GM04503 (cell line): ENCODE data around the gene S100A16.

Experiments used
- DNase-seq: peaks from one replicate; pipeline ENCODE4 v3.0.0-alpha.2; 2012; ENCODE audit warnings: low read depth

The S100A16 gene

DNA sequence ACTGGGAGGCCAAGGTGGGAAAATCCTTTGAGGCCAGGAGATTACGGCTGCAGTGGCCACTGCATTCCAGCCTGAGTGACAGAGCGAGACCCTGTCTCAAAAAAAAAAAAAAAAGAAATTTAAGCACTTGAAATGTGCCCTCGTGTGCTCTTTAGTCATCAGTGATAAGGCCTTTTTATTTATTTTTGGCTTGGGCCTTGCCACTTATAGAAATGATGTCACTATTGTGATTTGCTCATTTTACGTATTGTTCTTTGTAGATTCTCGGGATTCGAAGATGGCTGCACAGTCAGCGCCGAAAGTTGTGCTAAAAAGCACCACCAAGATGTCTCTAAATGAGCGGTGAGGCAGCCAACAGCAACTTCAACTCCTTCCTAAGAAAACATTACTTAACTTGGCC lies 23.4 kb upstream of the S100A16 start:
- no peak for DNase-seq

DNA sequence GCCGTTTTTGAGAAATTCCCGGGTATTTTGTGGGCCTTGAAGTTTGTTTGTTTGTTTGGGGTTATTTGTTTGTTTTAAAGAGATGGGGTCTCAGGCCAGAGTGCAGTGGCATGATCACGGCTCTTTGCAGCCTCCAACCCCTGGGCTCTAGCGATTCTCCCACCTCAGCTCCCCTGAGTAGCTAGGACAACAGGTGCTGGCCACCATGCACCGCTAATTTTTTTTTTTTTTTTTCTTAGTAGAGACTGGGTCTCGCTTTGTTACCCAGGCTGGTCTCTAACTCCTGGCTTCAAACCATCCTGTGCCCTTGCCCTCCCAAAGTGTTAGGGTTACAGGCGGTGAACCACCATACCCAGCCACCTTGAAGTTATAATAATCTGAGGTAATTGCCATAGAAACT lies 22.9 kb upstream of the S100A16 start:
- no peak for DNase-seq

DNA sequence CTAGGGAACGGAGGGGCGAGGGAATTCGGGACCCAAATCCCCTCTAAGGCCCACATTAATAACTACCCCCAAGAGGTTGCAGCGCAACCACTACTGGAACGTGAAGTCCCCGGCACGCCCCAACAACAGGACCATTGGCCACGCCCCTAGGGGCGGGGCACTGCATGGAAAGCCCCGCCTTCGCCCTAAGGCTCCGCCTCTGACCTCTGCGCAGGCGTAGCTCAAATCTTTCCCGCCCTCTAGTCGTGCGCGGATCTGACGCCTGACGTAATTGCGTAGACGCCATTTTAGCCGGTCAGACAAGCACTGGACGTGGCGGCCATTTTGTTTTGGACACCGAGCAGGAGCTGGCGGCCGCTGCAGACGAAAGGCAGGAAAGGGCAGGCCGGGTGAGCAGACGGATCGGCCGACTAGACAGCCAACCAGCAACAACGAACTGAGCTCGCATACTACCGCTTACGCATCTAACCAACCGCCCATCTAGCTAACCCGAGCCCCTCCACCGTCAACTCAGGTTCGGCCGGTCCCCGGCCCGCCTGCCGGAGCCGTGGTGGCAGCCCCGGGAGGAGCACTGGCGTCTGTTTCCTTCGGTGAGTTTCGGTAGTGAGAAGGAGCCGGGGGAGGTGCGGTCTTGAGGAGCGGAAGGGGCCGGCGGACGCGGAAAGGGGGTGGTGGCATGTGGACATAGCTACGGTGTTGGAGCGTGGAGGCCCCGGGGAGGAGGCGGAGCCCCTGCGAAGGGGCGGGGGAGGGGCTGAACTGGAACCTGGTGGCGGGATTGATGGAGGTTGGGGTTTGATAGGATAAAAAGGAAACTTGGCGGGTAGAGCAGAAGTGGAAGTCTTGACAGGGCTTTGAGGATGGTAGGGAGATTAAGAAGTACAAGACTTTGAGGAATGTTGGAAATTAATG lies 21.1 kb upstream of the S100A16 start, which contains the start of gene CHTOP:
Gene CHTOP (plus strand): TSS at position 313 of the 912 bp plus-strand sequence. CDS start 2,523 bp downstream, outside the sequence.
- DNase-seq, result peak; percentile 87

DNA sequence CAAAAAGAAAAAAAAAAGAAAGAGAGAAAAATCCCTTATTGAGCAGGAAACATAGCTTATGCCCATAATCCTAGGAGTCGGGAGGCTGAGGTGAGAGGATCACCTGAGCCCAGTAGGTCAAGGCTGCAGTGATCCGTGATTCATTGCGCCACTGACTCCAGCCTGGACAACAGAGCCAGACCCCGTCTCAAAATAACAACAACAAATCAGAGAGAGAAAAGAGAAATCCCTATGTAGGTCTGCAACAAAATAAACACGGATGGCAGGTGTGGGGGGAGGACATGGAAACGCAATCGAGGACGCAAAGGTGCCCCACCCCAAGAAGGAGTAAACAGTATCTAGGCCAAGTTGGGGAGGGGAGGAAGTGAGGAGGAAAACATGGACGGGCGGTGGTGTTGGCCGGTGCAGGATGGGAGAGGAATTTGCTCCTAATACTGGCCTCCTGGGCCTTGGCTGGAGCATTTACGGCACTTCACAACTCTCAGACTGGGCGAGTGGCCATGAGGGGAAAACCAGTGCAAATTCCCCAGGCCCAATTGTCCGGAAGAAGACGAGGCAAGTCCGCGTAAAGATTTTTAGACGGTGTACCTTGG lies 20.3 kb upstream of the S100A16 start:
- no peak for DNase-seq

DNA sequence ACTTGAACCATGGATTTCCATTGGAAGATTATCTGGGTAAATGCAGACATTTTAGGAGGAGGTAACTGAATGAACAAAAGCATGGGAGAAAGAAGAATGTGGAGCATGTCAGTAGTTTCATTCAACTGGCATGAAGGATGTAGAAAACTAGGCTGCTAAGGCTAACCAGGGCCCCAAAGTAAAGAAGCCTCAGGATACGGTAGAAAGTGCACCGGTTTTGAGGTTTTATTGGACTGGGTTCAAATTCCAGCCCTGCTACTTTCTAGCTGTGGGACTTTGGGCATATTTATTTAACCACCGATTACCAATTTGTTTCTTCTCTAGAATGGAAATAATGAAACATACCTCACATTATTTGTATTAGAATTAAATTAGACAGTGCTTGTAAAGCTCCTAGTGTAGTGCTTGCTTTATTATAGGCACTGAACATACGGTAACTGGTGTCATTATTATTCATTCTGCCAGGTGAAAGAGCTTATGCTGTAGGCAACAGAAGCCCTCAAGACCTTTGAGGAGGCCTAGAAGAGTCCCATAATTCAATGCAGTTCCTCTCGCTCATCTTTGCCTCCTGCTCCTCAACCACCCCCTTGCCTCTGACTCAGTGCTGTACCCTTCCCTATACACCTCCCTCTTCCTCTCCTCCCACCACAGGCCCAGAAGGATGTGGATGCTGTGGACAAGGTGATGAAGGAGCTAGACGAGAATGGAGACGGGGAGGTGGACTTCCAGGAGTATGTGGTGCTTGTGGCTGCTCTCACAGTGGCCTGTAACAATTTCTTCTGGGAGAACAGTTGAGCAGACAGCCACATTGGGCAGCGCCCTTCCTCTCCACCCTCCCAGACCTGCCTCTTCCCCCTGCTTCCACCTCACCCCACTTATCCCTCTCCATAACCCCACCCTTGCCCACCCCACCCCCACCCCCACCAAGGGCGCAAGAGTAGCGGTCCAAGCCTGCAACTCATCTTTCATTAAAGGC lies 18.4 kb upstream of the S100A16 start:
- no peak for DNase-seq

DNA sequence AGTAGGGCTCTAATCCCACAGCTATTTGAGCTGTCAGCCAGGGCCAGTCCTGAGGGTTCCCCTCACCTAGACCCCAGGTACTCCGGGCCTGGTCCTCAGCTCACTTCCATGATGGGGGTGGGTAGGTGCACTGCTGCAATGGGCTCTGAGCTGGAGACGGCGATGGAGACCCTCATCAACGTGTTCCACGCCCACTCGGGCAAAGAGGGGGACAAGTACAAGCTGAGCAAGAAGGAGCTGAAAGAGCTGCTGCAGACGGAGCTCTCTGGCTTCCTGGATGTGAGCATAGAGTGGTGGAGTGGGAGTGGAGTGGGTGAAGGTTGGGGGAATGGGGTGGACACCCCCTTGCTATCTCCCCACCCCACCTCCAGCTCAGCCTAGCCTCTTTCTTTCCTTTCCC lies 17.4 kb upstream of the S100A16 start:
- no peak for DNase-seq

DNA sequence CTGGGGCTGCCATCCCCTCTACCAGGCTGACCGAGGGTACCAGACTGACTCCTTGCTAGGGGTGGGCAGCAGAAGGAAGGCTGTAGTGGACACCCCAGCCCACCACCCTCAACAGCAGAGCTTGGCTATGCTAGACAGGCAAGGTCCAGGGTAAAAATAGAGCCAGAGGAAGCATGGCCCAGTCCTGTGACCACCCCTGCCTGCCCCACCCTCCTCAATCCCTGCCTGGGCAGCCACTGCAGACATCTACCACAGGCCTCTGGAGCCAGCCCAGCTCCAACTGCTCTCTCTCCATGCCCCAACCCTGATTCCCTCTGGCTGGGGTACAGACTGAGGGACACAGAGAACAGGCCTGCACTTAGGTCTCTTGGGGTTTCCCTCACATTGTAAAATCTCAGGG lies 17.0 kb upstream of the S100A16 start:
- no peak for DNase-seq

DNA sequence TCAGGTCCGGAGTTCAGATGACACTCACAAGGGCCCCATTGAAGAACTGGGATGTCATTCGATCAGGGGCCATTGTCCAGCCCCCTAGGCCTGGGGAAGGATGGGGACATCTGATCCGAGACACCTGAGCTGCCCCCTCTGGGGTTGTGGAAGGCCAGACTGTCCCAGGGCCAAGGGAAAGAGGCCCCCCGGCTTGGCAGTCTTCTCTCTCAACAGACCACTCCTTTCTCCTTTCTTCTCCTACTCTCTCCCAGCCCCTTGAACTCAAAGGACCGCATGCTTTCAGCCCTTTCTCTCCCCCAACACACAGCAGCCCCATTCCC lies 16.4 kb upstream of the S100A16 start:
- no peak for DNase-seq

DNA sequence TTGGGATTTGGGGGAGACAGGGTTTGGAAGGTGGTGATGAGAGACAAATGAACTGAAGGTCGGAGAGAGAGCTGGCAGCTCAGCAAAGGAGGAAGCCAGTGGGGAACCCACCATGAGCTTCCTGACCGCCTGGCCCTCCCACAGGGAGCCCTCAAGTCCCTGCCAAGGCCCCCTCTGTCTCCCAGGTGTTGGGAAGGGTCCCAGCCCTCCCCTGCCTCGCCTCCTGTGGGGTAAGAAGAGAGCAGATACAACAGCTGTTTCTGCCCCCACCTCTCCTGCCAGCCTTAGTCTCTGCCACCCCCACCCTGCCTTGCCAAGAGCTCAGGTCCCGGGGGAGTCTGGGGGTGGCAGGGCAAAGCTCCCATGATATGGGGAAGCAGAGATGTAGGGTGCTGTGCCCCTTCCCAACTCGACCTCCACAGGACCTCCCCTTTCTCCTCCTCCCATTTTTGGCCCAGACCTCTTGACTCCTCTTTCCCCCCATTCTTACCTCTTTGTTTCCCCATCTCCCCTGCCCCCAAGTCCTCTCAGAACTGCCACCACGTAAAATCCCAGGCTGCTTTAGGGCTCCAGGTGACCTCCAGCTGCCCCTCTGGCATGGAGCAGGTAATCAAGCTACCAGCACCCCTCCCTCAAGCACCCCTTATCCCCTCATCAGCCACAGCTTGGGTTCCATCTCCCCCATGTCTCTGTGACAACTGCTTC lies 15.9 kb upstream of the S100A16 start:
- no peak for DNase-seq

DNA sequence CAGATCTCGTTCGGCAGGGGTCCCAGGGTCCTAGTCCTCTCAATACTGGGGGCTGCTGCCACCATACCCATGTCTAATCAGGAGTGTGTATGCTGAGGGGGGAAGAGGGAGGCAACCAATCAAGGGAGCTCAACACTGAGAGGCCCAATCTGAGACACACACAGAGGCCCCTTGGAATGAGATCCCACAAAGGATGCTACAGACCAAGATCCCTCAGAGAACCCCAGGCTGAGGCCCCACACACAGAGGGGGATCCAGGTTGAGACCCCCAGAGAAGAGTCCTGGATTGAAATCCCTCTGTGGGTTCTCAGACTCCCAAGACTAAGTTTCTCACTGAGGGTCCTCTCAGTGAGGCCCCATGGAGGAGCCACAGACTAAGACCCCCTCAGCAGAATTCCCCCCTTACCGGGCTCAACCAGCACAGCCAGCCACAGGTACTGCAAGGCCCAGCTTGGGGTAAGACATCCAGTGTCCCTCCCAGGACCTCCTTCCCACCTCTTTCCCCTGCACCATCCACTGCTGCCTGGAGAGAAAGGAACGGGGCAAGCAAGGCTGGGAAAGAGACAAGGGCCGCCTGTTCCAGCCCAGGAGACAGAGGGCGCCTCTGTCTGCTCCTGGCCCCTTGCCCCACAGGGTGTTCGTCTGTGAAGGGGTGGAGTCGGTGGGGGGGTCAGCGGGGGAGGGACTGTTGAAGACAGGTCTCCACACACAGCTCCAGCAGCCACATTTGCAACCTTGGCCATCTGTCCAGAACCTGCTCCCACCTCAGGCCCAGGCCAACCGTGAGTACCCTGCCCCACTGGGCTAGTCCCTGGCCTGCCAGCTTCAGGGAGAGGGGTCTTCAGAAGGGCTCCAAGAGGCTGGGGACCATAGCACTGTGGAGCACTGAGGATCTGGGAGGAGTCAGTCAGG lies 15.0 kb upstream of the S100A16 start, which contains the start of gene S100A1:
Gene S100A1 (plus strand): TSS at position 720 of the 912 bp plus-strand sequence. CDS start 2,088 bp downstream, outside the sequence.
- DNase-seq, result no peak

DNA sequence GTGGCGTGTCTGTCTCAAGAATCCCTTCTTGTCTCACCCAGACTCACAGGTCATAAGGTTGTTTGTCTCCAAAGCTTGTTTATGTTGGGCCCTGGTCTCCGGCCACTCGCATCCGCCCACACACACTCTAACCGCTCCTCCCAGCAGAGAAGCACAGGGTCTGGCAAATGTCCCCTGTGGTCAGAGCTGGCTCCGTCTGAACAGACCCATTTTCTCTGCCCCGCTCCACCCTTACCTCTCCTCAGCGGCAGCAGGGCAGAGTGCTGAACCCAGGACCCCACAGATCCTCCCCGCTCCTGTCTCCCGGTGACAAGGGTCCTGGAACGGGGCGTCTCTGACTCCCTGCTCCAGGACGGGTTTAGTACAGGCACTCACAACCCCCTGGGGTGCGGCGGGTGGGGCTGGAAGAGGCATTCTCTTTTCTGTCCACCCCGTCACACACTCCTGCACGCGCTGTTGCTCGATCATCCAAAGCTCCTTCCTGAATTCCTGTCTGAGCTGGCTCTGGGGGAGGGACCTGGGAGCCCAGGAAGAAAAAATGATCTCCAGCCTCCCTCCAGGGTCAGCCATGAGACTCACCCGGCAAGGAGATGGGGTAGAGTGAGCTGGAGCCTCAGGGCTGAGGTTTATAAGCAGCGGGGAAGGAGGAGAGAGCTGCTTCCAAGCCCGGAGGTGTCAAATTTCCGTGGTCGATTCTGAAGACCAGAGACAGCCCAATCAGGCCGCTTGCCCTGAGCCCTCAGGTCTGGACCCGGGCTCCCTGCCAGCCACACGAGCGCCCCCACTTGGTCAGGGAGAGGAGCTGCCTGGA lies 14.2 kb upstream of the S100A16 start, which contains the start of gene S100A13:
Gene S100A13 (minus strand): TSS at position 602 of the 811 bp plus-strand sequence. CDS start 1,033 bp downstream, outside the sequence.
- peak; percentile 82 for DNase-seq

DNA sequence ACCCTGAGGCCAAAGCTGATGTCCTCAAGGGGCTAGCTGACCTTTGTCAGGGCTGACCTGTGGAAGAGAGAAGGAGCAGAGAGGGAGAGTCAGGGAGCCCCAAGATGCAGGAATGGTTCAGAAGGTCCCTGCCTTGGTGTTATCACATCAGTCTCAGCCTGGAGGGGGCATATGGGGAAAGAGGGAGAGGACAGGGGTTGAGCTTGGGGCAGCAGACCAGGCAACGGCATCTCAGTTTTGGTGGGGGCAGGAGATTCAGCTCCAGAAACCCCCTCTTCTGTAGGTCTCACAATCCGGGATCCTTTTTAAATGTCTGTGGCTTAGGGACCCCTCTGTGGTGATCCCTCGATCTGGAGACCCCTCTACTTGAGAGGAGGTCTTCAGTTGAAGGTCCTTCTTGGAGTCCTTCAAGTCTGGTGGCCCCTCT lies 13.6 kb upstream of the S100A16 start:
- no peak for DNase-seq

DNA sequence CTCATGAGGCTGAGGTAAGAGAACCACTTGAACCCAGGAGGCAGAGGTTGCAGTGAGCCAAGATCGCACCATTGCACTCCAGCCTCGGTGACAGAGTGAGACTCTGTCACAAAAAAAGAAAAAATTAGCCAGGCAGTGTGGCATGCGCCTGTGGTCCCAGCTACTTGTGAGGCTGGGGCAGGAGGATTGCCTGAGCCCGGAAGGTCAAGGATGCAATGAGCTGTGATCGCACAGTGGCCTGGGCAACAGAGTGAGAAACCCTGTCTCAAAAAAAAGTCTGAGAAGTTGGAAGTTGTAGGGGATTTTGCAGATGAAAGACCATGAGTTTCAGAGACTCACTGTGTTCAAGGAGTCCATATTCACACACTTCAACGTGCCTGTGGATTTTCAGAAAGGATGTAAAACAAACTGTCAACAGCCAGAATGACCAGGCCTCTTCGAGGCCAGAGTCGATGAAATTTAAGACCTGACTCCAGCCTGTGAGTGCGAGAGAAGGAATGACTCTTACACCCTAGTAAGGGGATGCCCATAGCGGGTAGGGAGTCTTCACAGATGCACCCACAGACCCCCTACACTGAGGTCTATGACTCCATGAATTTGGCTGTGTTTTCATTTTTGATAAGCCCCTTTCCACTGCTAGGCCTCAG lies 12.2 kb upstream of the S100A16 start:
- DNase-seq, result no peak

DNA sequence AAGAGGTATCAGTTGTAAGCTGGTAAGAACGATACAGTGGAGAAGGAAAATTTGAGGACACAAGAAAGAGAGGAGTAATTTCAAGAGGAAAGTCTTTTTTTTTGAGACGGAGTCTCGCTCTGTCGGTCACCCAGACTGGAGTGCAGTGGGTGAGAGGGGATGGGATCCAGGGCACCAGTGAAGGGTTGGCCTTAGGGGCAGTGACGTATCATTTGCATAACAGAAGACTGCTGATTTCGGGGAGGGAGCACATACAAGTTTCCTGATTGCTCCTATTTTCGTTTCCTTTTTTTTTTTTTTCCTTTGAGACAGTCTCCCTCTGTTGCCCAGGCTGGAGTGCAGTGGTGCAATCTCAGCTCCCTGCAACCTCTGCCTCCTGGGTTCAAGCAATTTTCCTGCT lies 10.2 kb upstream of the S100A16 start:
- DNase-seq, result no peak

DNA sequence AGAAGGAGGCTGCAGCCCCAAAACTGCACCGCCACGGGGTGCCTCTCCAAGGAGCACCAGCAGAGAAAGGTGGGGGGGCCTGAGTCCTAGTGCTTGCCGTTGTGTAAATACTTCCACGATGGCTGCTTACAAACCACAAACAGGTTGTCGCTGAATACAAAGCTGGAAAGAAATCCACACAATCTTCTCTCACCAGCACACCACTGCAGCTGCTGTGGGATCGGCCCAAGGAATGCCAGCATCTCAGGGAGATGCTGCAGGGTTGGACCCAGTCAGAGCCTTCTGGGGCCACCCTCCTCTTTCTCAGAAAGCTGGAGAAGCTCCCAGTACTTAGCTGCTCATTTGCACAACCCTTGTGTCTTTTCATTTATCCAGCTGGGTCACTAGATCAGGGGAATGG lies 6.2 kb upstream of the S100A16 start:
- no peak for DNase-seq

DNA sequence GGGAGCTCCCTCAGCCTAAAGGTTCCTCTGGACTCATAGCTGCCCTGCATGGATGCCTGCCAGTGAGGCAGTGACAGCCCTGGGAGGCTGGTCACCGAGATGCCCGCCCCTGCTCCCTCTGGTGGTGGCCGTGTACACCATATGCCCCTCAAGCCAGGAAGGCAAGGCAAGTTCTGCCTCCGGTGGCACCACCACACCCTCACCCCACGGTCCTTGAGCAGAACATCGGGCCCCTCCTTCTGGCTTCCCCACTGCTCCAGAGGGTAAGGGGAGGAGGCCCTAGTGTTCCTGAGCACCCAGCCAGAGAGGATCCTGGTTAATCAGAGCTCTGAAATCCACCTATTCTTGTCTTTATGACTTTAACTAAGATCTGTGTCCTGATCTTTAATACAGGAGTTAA lies 4.7 kb upstream of the S100A16 start:
- no peak for DNase-seq

DNA sequence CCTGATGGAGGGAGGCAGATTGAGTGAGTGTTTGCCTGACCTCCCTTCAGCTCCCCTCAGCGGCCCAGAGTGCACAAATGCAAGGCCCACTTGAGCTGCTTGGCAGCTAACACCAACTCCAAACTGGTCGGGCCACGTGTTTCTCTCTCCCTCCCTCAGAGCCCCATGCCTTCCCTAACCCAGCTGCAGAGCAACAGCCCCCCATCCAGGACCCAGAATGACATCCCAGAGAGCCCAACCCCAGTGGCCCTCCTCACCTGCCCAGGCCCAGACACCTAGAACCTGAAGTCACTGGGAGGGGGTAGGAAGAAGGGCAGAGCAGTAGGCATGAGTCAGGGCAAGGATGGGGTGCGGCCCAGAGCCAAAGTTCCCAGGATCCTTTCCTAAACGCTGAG lies 4.0 kb upstream of the S100A16 start:
- no peak for DNase-seq

DNA sequence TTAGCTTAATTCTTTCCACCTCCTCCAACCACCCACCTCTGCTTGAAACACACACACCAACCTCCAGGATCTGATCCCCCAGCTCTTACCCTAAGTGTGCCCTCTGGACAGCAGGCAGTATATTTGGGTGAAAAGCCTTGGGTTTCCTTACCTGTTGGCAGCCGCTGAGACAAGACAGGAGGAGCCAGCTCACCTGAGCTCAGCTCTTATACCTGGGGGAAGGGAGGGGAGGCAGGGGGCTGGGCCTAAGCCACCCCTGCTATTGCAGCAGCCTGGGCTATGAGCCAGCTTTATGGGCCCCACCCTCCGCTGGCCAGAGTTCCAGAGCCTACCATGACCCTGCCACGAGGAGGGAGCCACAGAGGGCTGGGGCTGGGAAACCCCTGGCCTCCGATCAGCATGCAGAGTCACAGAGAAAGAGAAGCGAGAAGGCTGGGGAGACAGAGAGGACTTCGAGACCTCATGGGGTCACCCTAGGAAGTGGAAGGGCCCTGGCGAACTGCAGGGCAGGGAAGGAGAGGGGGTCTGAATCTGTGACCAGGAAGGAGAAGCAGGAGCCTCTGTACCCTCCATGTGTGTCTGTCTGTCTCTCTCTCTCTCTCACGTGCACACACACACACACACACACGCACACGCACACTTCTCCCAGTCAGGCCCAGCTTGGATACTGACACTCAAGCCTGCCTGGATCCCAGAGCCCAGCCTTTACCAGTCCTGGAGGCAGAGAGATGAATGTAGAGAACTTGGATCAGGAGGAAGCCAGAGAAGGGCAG lies 3.4 kb upstream of the S100A16 start, which contains the start of gene S100A14:
Gene S100A14 (minus strand): TSS at position 182 of the 773 bp plus-strand sequence. CDS start 467 bp downstream, outside the sequence.
- DNase-seq, result no peak
